Measurements from ENCODE around the gene PHC2.

The PHC2 gene

GRCh38 chr1:33306653-33307493, 124.0 kb downstream of the PHC2 start:
- Mint-ChIP-seq H3K4me1 (peaks cover 21% of the 10 kb centered on the region), H3K27me3 (peaks cover 41% of the 10 kb centered on the region), H3K36me3 (peaks cover 10% of the 10 kb centered on the region), H3K9me3 (peaks cover 4% of the 10 kb centered on the region), H3K4me3 (no peak overlapping the region), H3K27ac (no peak overlapping the region)
- DNase-seq = no peak
- CTCF ChIA-PET = interaction anchor here (1.5 to 2.5 kb wide), 2 partner anchors 11 kb away, joined by 5 to 12 read pairs; no protein-coding TSS in a partner anchor

- peaks cover 40% of the 10 kb centered on the region for H3K27me3 Mint-ChIP-seq
- peaks cover 26% of the 10 kb centered on the region for H3K4me1 Mint-ChIP-seq
- H3K9me3 Mint-ChIP-seq = peaks cover 7% of the 10 kb centered on the region
- peaks cover 17% of the 10 kb centered on the region for H3K36me3 Mint-ChIP-seq
- DNase-seq = no peak
- no peak overlapping the region for H3K4me3 Mint-ChIP-seq
- CTCF ChIA-PET = interaction anchor here (2.5 kb wide), 1 partner anchor 10 kb away, joined by 12 read pairs; no protein-coding TSS in a partner anchor
- H3K27ac Mint-ChIP-seq = no peak overlapping the region
Measured at GRCh38 chr1:33305816-33306652, 124.9 kb downstream of the PHC2 start.

GRCh38 chr1:33305016-33305415, 125.9 kb downstream of the PHC2 start:
- CTCF ChIA-PET = interaction anchor here (2.5 kb wide), 1 partner anchor 9 kb away, joined by 12 read pairs; no protein-coding TSS in a partner anchor
- peaks cover 7% of the 10 kb centered on the region for H3K9me3 Mint-ChIP-seq
- DNase-seq = no peak
- H3K27me3 Mint-ChIP-seq = peaks cover 40% of the 10 kb centered on the region
- peaks cover 28% of the 10 kb centered on the region for H3K4me1 Mint-ChIP-seq
- H3K27ac Mint-ChIP-seq = peak overlapping the region; percentile 55
- no peak overlapping the region for H3K4me3 Mint-ChIP-seq
- H3K36me3 Mint-ChIP-seq = peaks cover 20% of the 10 kb centered on the region

- CTCF ChIA-PET = no interaction called here
- Mint-ChIP-seq H3K9me3 (peaks cover 7% of the 10 kb centered on the region), H3K27me3 (peaks cover 31% of the 10 kb centered on the region), H3K36me3 (peaks cover 25% of the 10 kb centered on the region), H3K4me1 (peaks cover 33% of the 10 kb centered on the region), H3K4me3 (no peak overlapping the region), H3K27ac (peak overlapping the region; percentile 84)
- DNase-seq = peak; percentile 71
Measured at GRCh38 chr1:33302325-33302724, 128.6 kb downstream of the PHC2 start.

GRCh38 chr1:33301273-33301984, 129.5 kb downstream of the PHC2 start:
- peak overlapping the region; percentile 84 for H3K27ac Mint-ChIP-seq

GRCh38 chr1:33300673-33301072, 130.2 kb downstream of the PHC2 start:
- peaks cover 15% of the 10 kb centered on the region for H3K27me3 Mint-ChIP-seq
- no peak overlapping the region for H3K4me3 Mint-ChIP-seq
- H3K27ac Mint-ChIP-seq = no peak overlapping the region
- no peak for DNase-seq
- H3K36me3 Mint-ChIP-seq = peaks cover 32% of the 10 kb centered on the region
- peaks cover 7% of the 10 kb centered on the region for H3K9me3 Mint-ChIP-seq
- CTCF ChIA-PET = interaction anchor here (0.6 kb wide), 1 partner anchor 155 kb away, joined by 4 read pairs; no protein-coding TSS in a partner anchor
- peaks cover 33% of the 10 kb centered on the region for H3K4me1 Mint-ChIP-seq

More at GRCh38 chr1:33301273-33301984, 129.5 kb downstream of the PHC2 start:
- peaks cover 22% of the 10 kb centered on the region for H3K27me3 Mint-ChIP-seq
- peaks cover 7% of the 10 kb centered on the region for H3K9me3 Mint-ChIP-seq
- no peak for DNase-seq
- CTCF ChIA-PET = interaction anchor here (0.6 kb wide), 1 partner anchor 155 kb away, joined by 4 read pairs; no protein-coding TSS in a partner anchor
- no peak overlapping the region for H3K4me3 Mint-ChIP-seq
- H3K36me3 Mint-ChIP-seq = peaks cover 30% of the 10 kb centered on the region
- peaks cover 33% of the 10 kb centered on the region for H3K4me1 Mint-ChIP-seq

- Mint-ChIP-seq H3K36me3 (peaks cover 36% of the 10 kb centered on the region), H3K4me1 (peaks cover 39% of the 10 kb centered on the region), H3K9me3 (peaks cover 7% of the 10 kb centered on the region), H3K27me3 (peaks cover 5% of the 10 kb centered on the region), H3K4me3 (no peak overlapping the region), H3K27ac (no peak overlapping the region)
- CTCF ChIA-PET = interaction anchor here (1.5 to 7.5 kb wide), 2 partner anchors 89 to 171 kb away, joined by 3 to 108 read pairs; partner anchors contain the start of gene ZSCAN20
- DNase-seq = no peak
Measured at GRCh38 chr1:33299461-33300155, 131.3 kb downstream of the PHC2 start.

- Mint-ChIP-seq H3K36me3 (peaks cover 43% of the 10 kb centered on the region), H3K27ac (no peak overlapping the region), H3K4me1 (peaks cover 34% of the 10 kb centered on the region), H3K27me3 (no peaks in the 10 kb centered on the region), H3K9me3 (peaks cover 7% of the 10 kb centered on the region), H3K4me3 (no peak overlapping the region)
- DNase-seq = peak; percentile 73
- CTCF ChIA-PET = interaction anchor here (0.6 to 7.5 kb wide), 9 partner anchors 14 to 242 kb away, joined by 3 to 108 read pairs (median 3); partner anchors contain the start of gene ZSCAN20
Measured at GRCh38 chr1:33298623-33299277, 132.1 kb downstream of the PHC2 start.

GRCh38 chr1:33297911-33298622, 132.8 kb downstream of the PHC2 start:
- CTCF ChIA-PET = interaction anchor here (0.6 to 7.5 kb wide), 11 partner anchors 15 to 242 kb away, joined by 3 to 108 read pairs (median 3); partner anchors contain the start of gene ZSCAN20
- peaks cover 7% of the 10 kb centered on the region for H3K9me3 Mint-ChIP-seq
- no peaks in the 10 kb centered on the region for H3K27me3 Mint-ChIP-seq
- peaks cover 40% of the 10 kb centered on the region for H3K36me3 Mint-ChIP-seq
- no peak overlapping the region for H3K27ac Mint-ChIP-seq
- peaks cover 29% of the 10 kb centered on the region for H3K4me1 Mint-ChIP-seq
- DNase-seq = no peak
- H3K4me3 Mint-ChIP-seq = no peak overlapping the region

- Mint-ChIP-seq H3K36me3 (peaks cover 32% of the 10 kb centered on the region), H3K4me1 (peaks cover 17% of the 10 kb centered on the region), H3K27me3 (no peaks in the 10 kb centered on the region), H3K9me3 (peaks cover 3% of the 10 kb centered on the region), H3K4me3 (no peak overlapping the region), H3K27ac (no peak overlapping the region)
- no peak for DNase-seq
- CTCF ChIA-PET = interaction anchor here (0.6 to 7.5 kb wide), 12 partner anchors 9 to 1297 kb away, joined by 3 to 108 read pairs (median 6); partner anchors contain the start of gene ZSCAN20
Measured at GRCh38 chr1:33296824-33297223, 134.1 kb downstream of the PHC2 start.

- Mint-ChIP-seq H3K27me3 (no peaks in the 10 kb centered on the region), H3K4me1 (peaks cover 13% of the 10 kb centered on the region), H3K27ac (no peak overlapping the region), H3K9me3 (no peaks in the 10 kb centered on the region), H3K36me3 (peaks cover 27% of the 10 kb centered on the region), H3K4me3 (no peak overlapping the region)
- CTCF ChIA-PET = interaction anchor here (0.6 to 7.5 kb wide), 32 partner anchors 9 to 1298 kb away, joined by 3 to 108 read pairs (median 5); partner anchors contain the start of genes A3GALT2, PHC2 and ZSCAN20
- DNase-seq = no peak
Measured at GRCh38 chr1:33296082-33296458, 134.8 kb downstream of the PHC2 start.

All from activated naive CD4-positive, alpha-beta T cell treated with anti-CD3 and anti-CD28 coated beads, Interleukin-2, amount 10 ng/mL, durations not matched to agents 7 days and 5 days (primary cell).